ENCODE data around the gene UVRAG. TPM values are rescaled to one million over a fixed set of nuclear protein-coding genes. Genes with fewer than 3 reads are reported as not detected.

The UVRAG gene
- total RNA-seq, 2 experiments from 2014 or later: 15.9 to 18.3 TPM

DNA sequence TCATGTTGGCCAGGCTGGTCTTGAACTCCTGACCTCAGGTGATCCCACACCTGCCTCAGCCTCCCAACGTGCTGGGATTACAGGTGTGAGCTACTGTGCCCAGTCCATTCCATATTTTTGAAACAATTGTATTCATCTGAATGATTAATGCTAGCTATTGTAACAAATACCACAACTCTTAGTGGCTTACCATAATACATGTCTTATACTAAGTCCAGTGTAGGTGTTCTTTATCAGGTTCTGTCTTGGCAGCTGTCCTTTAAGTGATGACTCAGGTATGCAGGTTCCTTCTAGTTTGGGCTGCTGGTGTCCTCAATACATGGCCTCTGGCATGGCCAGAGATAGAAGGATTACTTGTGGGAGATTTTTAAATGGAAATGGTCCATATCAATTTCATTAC, 39.0 kb downstream of the UVRAG start:
- no peaks in the 10 kb centered on the region for H3K27me3 Mint-ChIP-seq (ENCODE audit: low read depth)
- H3K4me3 Mint-ChIP-seq: no peak overlapping the region
- intact Hi-C loops (cut with micrococcal nuclease): no loop called here
- H3K4me1 Mint-ChIP-seq (ENCODE audit: low read depth): peaks cover 10% of the 10 kb centered on the region
- CTCF ChIA-PET: interaction anchor here (0.7 kb wide), 1 partner anchor 275 kb away, joined by 3 read pairs; no protein-coding TSS in a partner anchor
- H3K9me3 Mint-ChIP-seq: no peaks in the 10 kb centered on the region
- DNase-seq: no peak
- H3K27ac Mint-ChIP-seq: no peak overlapping the region
- peaks cover 8% of the 10 kb centered on the region for H3K36me3 Mint-ChIP-seq (ENCODE audit: low read depth)

GRCh38 chr11:75855206-75855605, 40.2 kb downstream of the UVRAG start:
- CTCF ChIA-PET: interaction anchor here (0.7 kb wide), 1 partner anchor 300 kb away, joined by 3 read pairs; no protein-coding TSS in a partner anchor
- Mint-ChIP-seq H3K27ac (no peak overlapping the region), H3K4me1 (ENCODE audit: low read depth) (peaks cover 6% of the 10 kb centered on the region), H3K4me3 (no peak overlapping the region), H3K36me3 (ENCODE audit: low read depth) (peaks cover 8% of the 10 kb centered on the region), H3K9me3 (no peaks in the 10 kb centered on the region), H3K27me3 (ENCODE audit: low read depth) (no peaks in the 10 kb centered on the region)
- intact Hi-C loops (cut with micrococcal nuclease): no loop called here
- DNase-seq: no peak

DNA sequence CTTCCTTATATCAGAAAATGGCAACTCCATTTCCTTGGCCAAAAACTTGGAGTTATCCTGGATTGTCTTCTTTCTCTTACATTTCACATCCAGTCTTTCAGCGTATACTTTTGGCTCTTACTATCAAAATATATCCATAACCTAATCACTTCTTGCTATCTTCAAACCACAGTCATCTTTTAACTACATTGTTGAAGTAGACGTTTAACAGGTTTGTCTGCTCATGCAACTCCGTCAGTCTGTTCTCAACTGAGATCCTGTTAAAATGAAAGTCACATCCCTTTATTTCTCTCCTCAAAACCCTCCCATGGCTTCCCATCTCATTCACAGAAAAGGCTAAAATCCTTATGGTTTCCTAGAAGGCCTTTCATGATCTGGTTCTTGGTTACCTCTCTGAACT, 41.9 kb downstream of the UVRAG start:
- CTCF ChIA-PET: no interaction called here

GRCh38 chr11:75858042-75858441, 43.0 kb downstream of the UVRAG start:
- H3K9me3 Mint-ChIP-seq: no peaks in the 10 kb centered on the region
- no peak overlapping the region for H3K4me3 Mint-ChIP-seq
- intact Hi-C loops (cut with micrococcal nuclease): no loop called here
- H3K27ac Mint-ChIP-seq: no peak overlapping the region
- CTCF ChIA-PET: no interaction called here
- H3K27me3 Mint-ChIP-seq (ENCODE audit: low read depth): no peaks in the 10 kb centered on the region
- peaks cover 5% of the 10 kb centered on the region for H3K36me3 Mint-ChIP-seq (ENCODE audit: low read depth)
- DNase-seq: no peak
- peaks cover 3% of the 10 kb centered on the region for H3K4me1 Mint-ChIP-seq (ENCODE audit: low read depth)

More for the DNA sequence above, 41.9 kb downstream of the UVRAG start:
- H3K27ac Mint-ChIP-seq: no peak overlapping the region
- no peaks in the 10 kb centered on the region for H3K9me3 Mint-ChIP-seq
- no peak for DNase-seq
- H3K4me1 Mint-ChIP-seq (ENCODE audit: low read depth): peaks cover 3% of the 10 kb centered on the region
- no peak overlapping the region for H3K4me3 Mint-ChIP-seq
- H3K27me3 Mint-ChIP-seq (ENCODE audit: low read depth): no peaks in the 10 kb centered on the region
- peaks cover 8% of the 10 kb centered on the region for H3K36me3 Mint-ChIP-seq (ENCODE audit: low read depth)
- intact Hi-C loops (cut with micrococcal nuclease): no loop called here

DNA sequence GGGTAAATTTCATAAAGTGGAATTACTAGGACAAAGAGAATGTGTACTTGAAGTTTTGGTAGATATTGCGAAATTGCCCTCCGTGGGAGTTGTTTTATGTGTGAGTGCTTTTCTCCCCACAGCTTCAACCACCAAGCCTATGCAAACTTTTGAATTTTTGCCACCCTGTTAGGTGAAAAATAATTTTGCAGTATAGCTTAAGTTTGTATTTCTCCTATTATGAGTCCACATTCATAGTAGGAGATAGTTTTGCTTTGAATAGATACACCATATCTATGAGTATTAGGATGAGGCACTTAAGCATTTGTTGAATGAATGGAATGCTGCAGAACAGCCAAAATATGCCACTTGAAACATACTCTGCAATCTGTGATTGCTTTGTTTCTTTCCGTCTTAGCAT, 43.6 kb downstream of the UVRAG start:
- Mint-ChIP-seq H3K27me3 (ENCODE audit: low read depth) (no peaks in the 10 kb centered on the region), H3K27ac (no peak overlapping the region), H3K36me3 (ENCODE audit: low read depth) (peaks cover 5% of the 10 kb centered on the region), H3K9me3 (no peaks in the 10 kb centered on the region), H3K4me3 (no peak overlapping the region), H3K4me1 (ENCODE audit: low read depth) (peaks cover 3% of the 10 kb centered on the region)
- no peak for DNase-seq
- intact Hi-C loops (cut with micrococcal nuclease): no loop called here
- CTCF ChIA-PET: no interaction called here

GRCh38 chr11:75859614-75860013, 44.6 kb downstream of the UVRAG start:
- CTCF ChIA-PET: interaction anchor here (0.7 kb wide), 1 partner anchor 1192 kb away, joined by 3 read pairs; no protein-coding TSS in a partner anchor
- peaks cover 5% of the 10 kb centered on the region for H3K36me3 Mint-ChIP-seq (ENCODE audit: low read depth)
- no peaks in the 10 kb centered on the region for H3K9me3 Mint-ChIP-seq
- no peaks in the 10 kb centered on the region for H3K27me3 Mint-ChIP-seq (ENCODE audit: low read depth)
- no peak overlapping the region for H3K27ac Mint-ChIP-seq
- intact Hi-C loops (cut with micrococcal nuclease): no loop called here
- H3K4me1 Mint-ChIP-seq (ENCODE audit: low read depth): peaks cover 3% of the 10 kb centered on the region
- no peak for DNase-seq
- no peak overlapping the region for H3K4me3 Mint-ChIP-seq

DNA sequence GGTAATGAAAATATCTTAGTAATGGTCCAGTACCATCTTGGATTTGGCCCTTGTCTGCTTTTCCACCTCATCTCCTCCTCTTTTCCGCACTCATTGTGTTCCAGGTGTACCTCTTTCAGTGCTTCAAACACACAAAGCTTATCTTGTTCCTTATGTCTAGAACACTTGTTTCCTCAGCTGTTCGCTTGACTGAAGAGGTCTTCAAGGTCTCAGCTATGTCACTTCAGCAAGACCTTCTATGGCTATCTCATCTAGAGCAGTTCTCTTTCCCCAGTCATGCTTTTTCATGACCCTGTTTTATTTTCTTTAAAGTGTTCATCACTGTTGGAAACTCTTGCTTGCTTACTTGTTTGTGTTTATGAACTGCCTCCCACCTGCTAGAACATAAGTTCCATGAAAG, 47.4 kb downstream of the UVRAG start:
- Mint-ChIP-seq H3K9me3 (no peaks in the 10 kb centered on the region), H3K27ac (no peak overlapping the region), H3K36me3 (ENCODE audit: low read depth) (peaks cover 2% of the 10 kb centered on the region), H3K4me1 (ENCODE audit: low read depth) (no peaks in the 10 kb centered on the region), H3K4me3 (no peak overlapping the region), H3K27me3 (ENCODE audit: low read depth) (no peaks in the 10 kb centered on the region)
- CTCF ChIA-PET: interaction anchor here (0.9 to 1.1 kb wide), 2 partner anchors 11 to 158 kb away, joined by 4 read pairs; no protein-coding TSS in a partner anchor
- no peak for DNase-seq
- intact Hi-C loops (cut with micrococcal nuclease): no loop called here

- Mint-ChIP-seq H3K36me3 (ENCODE audit: low read depth) (no peaks in the 10 kb centered on the region), H3K4me1 (ENCODE audit: low read depth) (peaks cover 8% of the 10 kb centered on the region), H3K27ac (no peak overlapping the region), H3K27me3 (ENCODE audit: low read depth) (no peaks in the 10 kb centered on the region), H3K4me3 (no peak overlapping the region), H3K9me3 (no peaks in the 10 kb centered on the region)
- intact Hi-C loops (cut with micrococcal nuclease): loop anchor here (1.0 kb wide), 4 partner anchors 53 to 162 kb away; partner anchors contain the start of gene UVRAG
- DNase-seq: peak; percentile 61
- CTCF ChIA-PET: interaction anchor here (0.5 to 5.3 kb wide), 18 partner anchors 13 to 516 kb away, joined by 3 to 66 read pairs (median 3); partner anchors contain the start of gene UVRAG
These were observed 52.9 kb downstream of the UVRAG start for GRCh38 chr11:75867778-75868374.

DNA sequence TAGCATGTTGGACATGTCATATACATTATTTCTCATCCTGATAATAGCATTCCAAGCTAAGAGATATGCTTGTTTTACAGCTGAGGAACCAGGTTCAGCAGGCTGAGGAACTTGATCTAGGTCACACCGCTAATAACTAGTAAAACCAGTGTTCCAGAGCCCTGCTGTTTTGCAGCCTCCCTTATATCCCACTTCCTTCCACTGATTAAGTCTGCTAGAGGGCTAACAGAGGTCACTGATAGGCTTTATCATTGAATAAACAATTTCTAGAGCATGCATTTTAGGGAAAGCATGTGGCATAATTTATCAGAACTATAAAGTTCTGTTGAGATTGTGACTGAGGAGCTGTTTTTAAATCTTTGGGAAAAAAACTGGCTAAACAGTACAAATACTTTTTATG, 54.0 kb downstream of the UVRAG start:
- DNase-seq: no peak
- no peak overlapping the region for H3K27ac Mint-ChIP-seq
- intact Hi-C loops (cut with micrococcal nuclease): no loop called here
- peaks cover 18% of the 10 kb centered on the region for H3K4me1 Mint-ChIP-seq (ENCODE audit: low read depth)
- H3K9me3 Mint-ChIP-seq: no peaks in the 10 kb centered on the region
- no peaks in the 10 kb centered on the region for H3K36me3 Mint-ChIP-seq (ENCODE audit: low read depth)
- CTCF ChIA-PET: interaction anchor here (0.6 to 5.3 kb wide), 8 partner anchors 15 to 283 kb away, joined by 3 to 66 read pairs (median 4); no protein-coding TSS in a partner anchor
- no peak overlapping the region for H3K4me3 Mint-ChIP-seq
- H3K27me3 Mint-ChIP-seq (ENCODE audit: low read depth): no peaks in the 10 kb centered on the region

- intact Hi-C loops (cut with micrococcal nuclease): no loop called here
These were observed 54.8 kb downstream of the UVRAG start for GRCh38 chr11:75869661-75870455.

GRCh38 chr11:75872887-75873416, 57.9 kb downstream of the UVRAG start:
- H3K4me3 Mint-ChIP-seq: no peak overlapping the region
- DNase-seq: no peak
- no peak overlapping the region for H3K27ac Mint-ChIP-seq
- no peaks in the 10 kb centered on the region for H3K9me3 Mint-ChIP-seq
- CTCF ChIA-PET: interaction anchor here (0.7 to 1.2 kb wide), 6 partner anchors 9 to 261 kb away, joined by 3 to 8 read pairs (median 4); no protein-coding TSS in a partner anchor
- no peaks in the 10 kb centered on the region for H3K36me3 Mint-ChIP-seq (ENCODE audit: low read depth)
- H3K27me3 Mint-ChIP-seq (ENCODE audit: low read depth): no peaks in the 10 kb centered on the region
- intact Hi-C loops (cut with micrococcal nuclease): no loop called here
- H3K4me1 Mint-ChIP-seq (ENCODE audit: low read depth): peaks cover 21% of the 10 kb centered on the region

More at GRCh38 chr11:75869661-75870455, 54.8 kb downstream of the UVRAG start:
- no peak for DNase-seq
- Mint-ChIP-seq H3K36me3 (ENCODE audit: low read depth) (no peaks in the 10 kb centered on the region), H3K27me3 (ENCODE audit: low read depth) (no peaks in the 10 kb centered on the region), H3K27ac (no peak overlapping the region), H3K4me1 (ENCODE audit: low read depth) (peaks cover 21% of the 10 kb centered on the region), H3K4me3 (no peak overlapping the region), H3K9me3 (no peaks in the 10 kb centered on the region)
- CTCF ChIA-PET: interaction anchor here (2.3 to 5.3 kb wide), 2 partner anchors 67 to 282 kb away, joined by 8 to 66 read pairs; no protein-coding TSS in a partner anchor

Data from activated naive CD4-positive, alpha-beta T cell treated with anti-CD3 and anti-CD28 coated beads for 36 hours (primary cell).